AG09319 (cell line): ENCODE data around the gene NAA25.
A peak's percentile ranks its signal among the peaks of the same experiment; 100 is the strongest.

Source experiments
- DNase-seq: peaks from one replicate; pipeline ENCODE4 v3.0.0-alpha.2; 2010; ENCODE audit warnings: low read depth; ENCODE audit errors: extremely low read depth
- CTCF ChIP-seq: IDR thresholded peaks from 2 replicates; pipeline ENCODE4 v1.5.1; 2011; ENCODE audit warnings: low read depth, mild to moderate bottlenecking, inconsistent platforms, low read length, moderate library complexity

The NAA25 gene

GRCh38 chr12:112126000-112126438 is 17.4 kb upstream of the NAA25 start:
- DNase-seq: no peak
- TF ChIP-seq CTCF: no peak

- DNase-seq: peak; percentile 91
- TF ChIP-seq CTCF: no peak
Observed at GRCh38 chr12:112125250-112125999, 16.8 kb upstream of the NAA25 start, which contains the start of gene TRAFD1. Gene TRAFD1, plus strand, starts transcription at chr12:112125560. Its CDS starts 4,963 bp downstream, at chr12:112130523.

- TF ChIP-seq CTCF: no peak
Observed at GRCh38 chr12:112124918-112125249, 16.3 kb upstream of the NAA25 start.

GRCh38 chr12:112122823-112123690 is 14.5 kb upstream of the NAA25 start:
- TF ChIP-seq CTCF: no peak

More at GRCh38 chr12:112124918-112125249, 16.3 kb upstream of the NAA25 start:
- no peak for DNase-seq

GRCh38 chr12:112121780-112122565 is 13.4 kb upstream of the NAA25 start:
- no peak for TF ChIP-seq CTCF
- peak; percentile 77 for DNase-seq

More at GRCh38 chr12:112122823-112123690, 14.5 kb upstream of the NAA25 start:
- peak; percentile 71 for DNase-seq

- no peak for TF ChIP-seq CTCF
- DNase-seq: no peak
Observed at GRCh38 chr12:112117685-112118084, 9.1 kb upstream of the NAA25 start.
